ENCODE data around the gene ZMYND19.
"Not testable (repeated sequence)": the region's sequence is repeated elsewhere in the genome, so short reads cannot be mapped to it uniquely, and the experiment has no call there.

ZMYND19 gene

GRCh38 chr9:137590469-137591383 is at the start of gene ZMYND19:
Gene ZMYND19 (minus strand): TSS chr9:137590512. CDS start chr9:137590263, 249 bp downstream.
- peak; percentile 93 for DNase-seq

- no peak for DNase-seq
Observed at GRCh38 chr9:137639303-137640051, 49.2 kb upstream of the ZMYND19 start.

DNA sequence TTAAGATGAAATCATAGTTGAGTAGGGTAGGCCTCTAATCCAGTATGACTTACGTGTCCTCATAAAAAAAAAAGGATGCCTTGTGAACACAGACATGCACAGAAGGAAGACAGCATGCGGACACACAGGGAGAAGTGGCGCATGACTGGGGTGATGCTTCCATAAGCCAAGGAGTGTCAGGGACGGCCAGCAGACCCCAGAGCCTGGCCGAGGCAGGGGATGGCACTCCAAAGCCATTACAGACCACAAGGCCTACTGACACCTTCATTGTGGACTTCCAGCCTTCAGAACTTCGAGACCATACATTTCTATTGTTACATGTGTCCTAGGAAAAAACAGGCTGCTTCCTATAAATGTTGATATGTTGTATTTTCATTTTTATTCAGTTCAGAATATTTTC is 48.4 kb upstream of the ZMYND19 start:
- DNase-seq, result no peak

DNA sequence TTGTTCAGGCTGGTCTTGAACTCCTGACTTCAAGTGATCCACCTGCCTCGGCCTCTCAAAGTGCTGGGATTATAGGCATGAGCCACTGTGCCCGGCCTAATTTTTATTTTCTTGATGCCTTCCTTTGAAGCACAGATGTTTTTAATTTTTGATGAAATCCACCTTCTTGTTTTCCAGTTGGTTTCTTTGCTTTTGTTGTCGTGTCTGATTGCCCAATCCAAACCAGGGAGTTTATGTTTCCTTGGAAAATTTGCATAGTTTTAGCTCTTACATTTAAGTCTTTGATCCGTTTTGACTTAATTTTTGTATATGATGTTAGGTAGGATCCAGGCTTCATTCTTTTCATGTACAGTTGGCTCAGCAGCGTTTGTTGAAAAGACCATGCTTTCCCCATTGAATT is 43.7 kb upstream of the ZMYND19 start:
- no peak for DNase-seq

GRCh38 chr9:137632230-137633161 is 42.2 kb upstream of the ZMYND19 start:
- DNase-seq, result no peak

DNA sequence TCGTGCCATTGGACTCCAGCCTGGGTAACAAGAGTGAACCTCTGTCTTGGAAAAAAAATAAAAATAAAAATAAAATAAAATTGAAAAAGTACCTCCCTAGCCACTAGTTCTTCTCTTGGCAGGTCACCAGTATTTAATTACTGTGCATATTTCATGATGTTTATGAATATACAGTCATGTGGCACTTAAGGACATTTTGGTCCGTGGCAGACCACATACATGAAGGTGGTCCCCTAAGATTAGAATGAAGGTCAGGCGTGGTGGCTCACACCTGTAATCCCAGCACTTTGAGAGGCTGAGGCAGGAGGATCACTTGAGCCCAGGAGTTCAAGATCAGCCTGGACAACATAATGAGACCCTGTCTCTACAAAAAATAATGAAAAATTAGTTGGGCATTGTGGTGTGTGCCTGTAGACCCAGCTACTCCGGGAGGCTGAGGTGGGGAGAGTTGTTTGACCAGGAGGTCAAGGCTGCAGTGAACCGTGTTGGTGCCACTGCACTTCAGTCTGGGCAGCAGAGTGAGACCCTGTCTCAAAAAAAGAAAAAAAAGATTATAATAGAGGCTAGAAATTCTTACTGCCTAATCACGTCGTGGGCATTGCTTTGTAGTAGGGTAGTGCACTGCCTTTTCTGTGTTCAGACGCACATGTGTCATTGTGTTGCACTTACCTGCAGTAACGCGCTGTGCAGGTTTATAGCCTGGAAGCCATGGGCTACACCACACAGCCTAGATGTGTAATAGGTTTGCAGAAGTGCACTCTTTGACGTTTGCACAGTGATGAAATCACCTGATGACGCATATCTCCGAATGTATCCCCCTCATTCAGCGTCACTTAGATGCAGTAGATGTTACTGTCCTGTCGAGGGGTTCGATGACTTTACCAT is 41.3 kb upstream of the ZMYND19 start:
- no peak for DNase-seq

GRCh38 chr9:137630679-137631078 is 40.4 kb upstream of the ZMYND19 start:
- no peak for DNase-seq

GRCh38 chr9:137630126-137630525 is 39.8 kb upstream of the ZMYND19 start:
- DNase-seq, result no peak

GRCh38 chr9:137627406-137627805 is 37.1 kb upstream of the ZMYND19 start:
- not testable (repeated sequence) for DNase-seq

GRCh38 chr9:137626464-137626863 is 36.2 kb upstream of the ZMYND19 start:
- no peak for DNase-seq

DNA sequence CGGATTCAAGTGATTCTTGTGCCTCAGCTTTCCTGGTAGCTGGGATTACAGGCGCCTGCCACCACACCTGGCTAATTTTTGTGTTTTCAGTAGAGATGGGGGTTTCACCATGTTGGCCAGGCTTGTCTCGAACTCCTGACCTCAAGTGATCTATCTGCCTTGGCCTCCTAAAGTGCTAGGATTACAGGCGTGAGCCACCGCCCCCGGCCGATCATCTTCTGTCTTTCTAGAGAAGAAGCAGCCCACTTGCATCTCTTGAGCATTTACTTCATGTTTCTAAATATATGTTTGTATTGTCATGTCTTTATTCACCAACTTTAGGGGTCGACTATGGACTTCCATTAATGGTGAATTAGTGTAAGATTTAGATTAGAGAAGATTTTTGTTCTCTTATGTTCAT is 31.9 kb upstream of the ZMYND19 start:
- not testable (repeated sequence) for DNase-seq

GRCh38 chr9:137621131-137621757 is 30.9 kb upstream of the ZMYND19 start:
- no peak for DNase-seq

- DNase-seq, result no peak
Observed at GRCh38 chr9:137620581-137620980, 30.3 kb upstream of the ZMYND19 start.

DNA sequence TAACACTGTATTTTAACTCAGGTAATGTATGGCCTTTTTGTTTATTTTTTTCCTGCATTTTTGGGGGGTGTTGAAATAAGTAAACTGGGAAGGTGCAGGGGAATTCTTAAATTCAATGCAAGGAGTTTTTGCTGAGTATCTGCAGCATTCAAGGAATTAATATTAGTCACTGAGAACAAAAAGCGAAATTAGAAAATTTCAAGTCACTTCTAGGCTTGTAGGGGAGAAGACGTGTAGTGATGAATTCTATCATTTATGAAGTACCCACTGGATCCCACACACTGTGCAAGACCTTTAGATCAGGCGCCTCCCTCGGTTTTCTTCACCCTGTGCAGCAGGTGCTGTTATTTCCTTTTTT is 29.7 kb upstream of the ZMYND19 start:
- no peak for DNase-seq

DNA sequence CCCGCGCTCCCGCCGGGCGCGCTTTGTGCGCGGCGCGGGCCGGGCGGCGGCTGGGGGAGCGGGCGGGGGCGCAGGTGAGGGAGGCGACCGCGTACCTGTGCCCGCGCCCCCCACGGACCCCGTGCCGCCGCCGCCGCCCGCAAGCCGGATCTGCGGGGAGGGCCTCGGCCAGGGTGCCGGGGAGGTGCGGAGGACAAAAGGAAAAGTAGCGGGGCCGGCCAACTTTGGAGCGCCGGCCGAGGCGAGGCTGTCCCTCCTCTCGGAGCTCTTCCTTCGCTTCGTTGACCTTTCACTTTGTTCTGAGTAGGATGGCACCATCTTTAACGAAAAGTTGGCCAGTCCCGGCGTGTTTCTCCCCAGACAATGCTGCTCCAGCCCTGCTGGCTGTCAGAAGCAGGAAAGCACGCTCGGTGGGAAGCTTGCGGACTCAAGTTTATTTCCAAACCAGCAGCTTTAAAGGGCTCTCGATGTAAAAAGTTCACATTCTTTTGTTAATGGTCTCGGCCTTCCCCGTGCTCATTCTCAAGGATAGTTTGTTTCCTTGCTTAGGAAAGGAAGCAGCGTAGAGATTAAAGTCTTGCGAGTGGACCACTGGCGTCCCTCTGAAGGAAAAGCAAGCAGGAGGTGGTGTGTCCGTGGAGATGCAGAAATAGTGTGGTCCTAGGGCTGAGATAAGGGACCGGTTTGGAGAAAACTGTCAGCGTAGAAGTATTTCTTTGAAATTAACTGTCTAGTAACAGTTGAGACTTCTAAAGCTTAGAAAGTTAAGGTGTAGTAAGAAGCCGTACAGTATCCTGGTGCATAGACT is 29.1 kb upstream of the ZMYND19 start:
- DNase-seq, result no peak

DNA sequence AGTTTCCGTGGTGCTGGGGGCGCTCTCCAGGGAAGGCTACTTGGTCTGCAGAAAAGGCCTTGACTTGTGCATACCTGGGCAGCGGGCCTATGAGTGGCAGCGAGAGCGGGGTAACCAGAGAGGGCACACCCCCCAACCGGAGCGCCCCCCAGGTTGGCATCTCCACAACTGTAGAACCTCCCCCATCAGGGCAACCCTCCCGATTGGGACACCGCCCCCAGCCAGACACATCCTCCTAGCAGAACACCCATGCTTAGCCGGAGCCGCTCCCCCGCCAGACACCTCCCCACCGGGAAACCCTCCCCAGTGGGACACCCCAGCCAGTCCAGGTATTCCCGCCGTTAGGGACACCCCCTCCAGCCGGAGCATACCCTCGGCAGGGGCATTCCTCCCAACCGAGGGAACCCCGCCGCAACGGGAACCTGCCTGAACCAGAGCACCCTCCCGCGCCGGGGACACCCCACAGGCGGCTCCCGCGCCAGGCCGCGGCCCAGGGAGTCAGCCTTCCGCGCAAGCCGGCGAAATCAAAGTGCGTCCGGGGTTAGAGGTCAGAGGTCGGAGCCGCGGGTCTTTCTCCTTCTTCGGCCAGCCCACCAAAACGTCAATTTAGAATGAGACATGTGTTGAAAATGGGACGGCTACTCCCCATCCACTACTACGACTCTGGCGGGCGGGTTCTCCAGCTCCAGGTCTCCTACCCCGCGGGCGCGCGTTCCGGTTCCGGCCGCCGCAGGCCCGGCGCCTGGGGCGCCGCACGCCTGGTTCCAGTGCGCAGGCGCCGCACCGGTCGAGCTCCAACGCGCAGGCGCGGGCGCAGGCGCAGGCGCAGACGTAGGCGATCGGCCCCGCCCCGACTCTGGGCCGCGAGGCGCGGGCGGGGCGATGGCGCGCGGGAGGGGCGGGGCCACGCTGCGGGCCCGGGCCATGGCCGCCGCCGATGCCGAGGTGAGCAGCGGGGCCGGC is 28.1 kb upstream of the ZMYND19 start, which contains the start of gene EHMT1:
TSS of gene EHMT1 (plus strand) at position 901 of the 963 bp plus-strand sequence. CDS start at position 925, 24 bp downstream.
- DNase-seq, result peak; percentile 91

- DNase-seq, result no peak
Observed at GRCh38 chr9:137615387-137615871, 25.1 kb upstream of the ZMYND19 start.

GRCh38 chr9:137614631-137615386 is 24.5 kb upstream of the ZMYND19 start:
- DNase-seq, result no peak

Measured in left hindlimb (tissue), 1 donor.